ENCODE data around the gene INS. TPM values are rescaled to one million over a fixed set of nuclear protein-coding genes. Genes with fewer than 3 reads are reported as not detected.
A peak's percentile ranks its signal among the peaks of the same experiment; 100 is the strongest.

The INS gene
- total and polyA plus RNA-seq, 2 of the 13 experiments (the other 11 are each of a cell fraction or from before 2014, with no cell fraction given) = not detected

GRCh38 chr11:2133241-2134021, 27.6 kb downstream of the INS start (continued):
- peak; percentile 78; the same call in 1 of the 2 replicates for TF ChIP-seq ZNF816 (CRISPR knock-in tag; IDR thresholded peaks at IDR 0.05; ENCODE audit: borderline replicate concordance)
- TF ChIP-seq ATF7 (IDR thresholded peaks at IDR 0.05) = no peak
- no peak for TF ChIP-seq ATF7 (CRISPR knock-in tag; IDR thresholded peaks at IDR 0.05)
- TF ChIP-seq RBFOX2 (IDR thresholded peaks at IDR 0.05; ENCODE audit: low read depth, low read length) = peak; percentile 88
- no peak for TF ChIP-seq ISL2 (CRISPR knock-in tag; IDR thresholded peaks at IDR 0.05)
- TF ChIP-seq NONO (IDR thresholded peaks at IDR 0.05) = no peak
- peak; percentile 59; the same call in 1 of the 2 replicates for TF ChIP-seq NONO (CRISPR knock-in tag; conservative IDR thresholded peaks at IDR 0.05)
- TF ChIP-seq ZNF407 (CRISPR knock-in tag; IDR thresholded peaks at IDR 0.05; ENCODE audit: not compliant biosample characterization) = no peak
- TF ChIP-seq WIZ (CRISPR knock-in tag; IDR thresholded peaks at IDR 0.05) = no peak; the same call in 1 of the 2 replicates
- TF ChIP-seq AKAP8 (CRISPR knock-in tag; IDR thresholded peaks at IDR 0.05) = peak; percentile 98
- peak; percentile 79; the same call in 1 of the 2 replicates for TF ChIP-seq ZFP82 (CRISPR knock-in tag; IDR thresholded peaks at IDR 0.05; ENCODE audit: borderline replicate concordance)
- no peak for TF ChIP-seq ZNF530 (CRISPR knock-in tag; IDR thresholded peaks at IDR 0.05; ENCODE audit: low read depth)
- TF ChIP-seq, protein P1, sequence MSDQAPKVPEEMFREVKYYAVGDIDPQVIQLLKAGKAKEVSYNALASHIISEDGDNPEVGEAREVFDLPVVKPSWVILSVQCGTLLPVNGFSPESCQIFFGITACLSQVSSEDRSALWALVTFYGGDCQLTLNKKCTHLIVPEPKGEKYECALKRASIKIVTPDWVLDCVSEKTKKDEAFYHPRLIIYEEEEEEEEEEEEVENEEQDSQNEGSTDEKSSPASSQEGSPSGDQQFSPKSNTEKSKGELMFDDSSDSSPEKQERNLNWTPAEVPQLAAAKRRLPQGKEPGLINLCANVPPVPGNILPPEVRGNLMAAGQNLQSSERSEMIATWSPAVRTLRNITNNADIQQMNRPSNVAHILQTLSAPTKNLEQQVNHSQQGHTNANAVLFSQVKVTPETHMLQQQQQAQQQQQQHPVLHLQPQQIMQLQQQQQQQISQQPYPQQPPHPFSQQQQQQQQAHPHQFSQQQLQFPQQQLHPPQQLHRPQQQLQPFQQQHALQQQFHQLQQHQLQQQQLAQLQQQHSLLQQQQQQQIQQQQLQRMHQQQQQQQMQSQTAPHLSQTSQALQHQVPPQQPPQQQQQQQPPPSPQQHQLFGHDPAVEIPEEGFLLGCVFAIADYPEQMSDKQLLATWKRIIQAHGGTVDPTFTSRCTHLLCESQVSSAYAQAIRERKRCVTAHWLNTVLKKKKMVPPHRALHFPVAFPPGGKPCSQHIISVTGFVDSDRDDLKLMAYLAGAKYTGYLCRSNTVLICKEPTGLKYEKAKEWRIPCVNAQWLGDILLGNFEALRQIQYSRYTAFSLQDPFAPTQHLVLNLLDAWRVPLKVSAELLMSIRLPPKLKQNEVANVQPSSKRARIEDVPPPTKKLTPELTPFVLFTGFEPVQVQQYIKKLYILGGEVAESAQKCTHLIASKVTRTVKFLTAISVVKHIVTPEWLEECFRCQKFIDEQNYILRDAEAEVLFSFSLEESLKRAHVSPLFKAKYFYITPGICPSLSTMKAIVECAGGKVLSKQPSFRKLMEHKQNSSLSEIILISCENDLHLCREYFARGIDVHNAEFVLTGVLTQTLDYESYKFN (CRISPR knock-in tag; conservative IDR thresholded peaks at IDR 0.05) = peak; percentile 22; the same call in 1 of the 2 replicates
- TF ChIP-seq, protein P2, sequence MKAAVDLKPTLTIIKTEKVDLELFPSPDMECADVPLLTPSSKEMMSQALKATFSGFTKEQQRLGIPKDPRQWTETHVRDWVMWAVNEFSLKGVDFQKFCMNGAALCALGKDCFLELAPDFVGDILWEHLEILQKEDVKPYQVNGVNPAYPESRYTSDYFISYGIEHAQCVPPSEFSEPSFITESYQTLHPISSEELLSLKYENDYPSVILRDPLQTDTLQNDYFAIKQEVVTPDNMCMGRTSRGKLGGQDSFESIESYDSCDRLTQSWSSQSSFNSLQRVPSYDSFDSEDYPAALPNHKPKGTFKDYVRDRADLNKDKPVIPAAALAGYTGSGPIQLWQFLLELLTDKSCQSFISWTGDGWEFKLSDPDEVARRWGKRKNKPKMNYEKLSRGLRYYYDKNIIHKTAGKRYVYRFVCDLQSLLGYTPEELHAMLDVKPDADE (CRISPR knock-in tag; IDR thresholded peaks at IDR 0.05) = peak; percentile 35; the same call in 1 of the 2 replicates
- peak; percentile 29; the same call in 1 of the 2 replicates for TF ChIP-seq KDM3A (CRISPR knock-in tag; IDR thresholded peaks at IDR 0.05; ENCODE audit: low read depth)
- TF ChIP-seq MTA1 (CRISPR knock-in tag; IDR thresholded peaks at IDR 0.05; ENCODE audit: borderline replicate concordance) = 0 out of 2 replicates have a peak, but pooled peaks have one; percentile 12

All from HepG2 (cell line).